ENCODE data around the gene ADCY10.

GRCh38 chr1:167898578-167899222, 15.2 kb downstream of the ADCY10 start:
- TF ChIP-seq GATA3 (IDR thresholded peaks at IDR 0.05; ENCODE audit: low read depth, low read length) (no peak), GATA2 (IDR thresholded peaks at IDR 0.05; ENCODE audit: low read depth, low read length) (no peak)
